Hepatocyte (in vitro differentiated cells): ENCODE results near the gene DAP. TPM values are rescaled to one million over a fixed set of nuclear protein-coding genes. Genes with fewer than 3 reads are reported as not detected.

ENCODE experiments used
- DNase-seq: peaks from one replicate; pipeline ENCODE4 v3.0.0-alpha.2; 2016; ENCODE audit warnings: low spot score
- H2AFZ ChIP-seq: fragments of 200-600 bp; sonication (generic); 2 replicates; pipeline ENCODE4 v1.6.0; 2016; ENCODE audit warnings: antibody characterized with exemption, mild to moderate bottlenecking
- H3K27ac ChIP-seq: fragments of 200-600 bp; sonication (generic); 2 replicates; pipeline ENCODE4 v1.5.1; 2016; ENCODE audit warnings: mild to moderate bottlenecking
- H3K27me3 ChIP-seq: fragments of 200-600 bp; sonication (generic); 2 replicates; pipeline ENCODE4 v1.6.1; 2016
- H3K36me3 ChIP-seq: fragments of 200-600 bp; sonication (generic); replicated peaks from 2 replicates; pipeline ENCODE4 v1.5.1; 2016; ENCODE audit warnings: low read depth; ENCODE audit not compliant: insufficient read depth
- H3K4me1 ChIP-seq: fragments of 200-600 bp; sonication (generic); 2 replicates; pipeline ENCODE4 v1.5.1; 2016; ENCODE audit warnings: mild to moderate bottlenecking, moderate library complexity; ENCODE audit not compliant: insufficient read depth
- H3K4me2 ChIP-seq: fragments of 200-600 bp; sonication (generic); 2 replicates; pipeline ENCODE4 v1.6.0; 2016
- H3K4me3 ChIP-seq: fragments of 200-600 bp; sonication (generic); 2 replicates; pipeline ENCODE4 v1.5.1; 2016; ENCODE audit warnings: mild to moderate bottlenecking
- H3K79me2 ChIP-seq: fragments of 200-600 bp; sonication (generic); 2 replicates; pipeline ENCODE4 v1.6.0; 2017; ENCODE audit warnings: mild to moderate bottlenecking
- H3K9me2 ChIP-seq: fragments of 200-600 bp; sonication (generic); replicated peaks from 2 replicates; pipeline ENCODE4 v1.6.0; 2017; ENCODE audit warnings: mild to moderate bottlenecking; ENCODE audit not compliant: insufficient read depth
- H3K9me3 ChIP-seq: fragments of 200-600 bp; sonication (generic); 2 replicates; pipeline ENCODE4 v1.5.1; 2016; ENCODE audit warnings: low read depth, mild to moderate bottlenecking
- H4K20me1 ChIP-seq: fragments of 200-600 bp; sonication (generic); 2 replicates; pipeline ENCODE4 v1.6.0; 2016; ENCODE audit warnings: mild to moderate bottlenecking; ENCODE audit not compliant: insufficient read depth, poor library complexity, severe bottlenecking
- CTCF ChIP-seq: fragments of 200-600 bp; sonication (generic); IDR thresholded peaks from 2 replicates; pipeline ENCODE4 v1.5.1; 2016; ENCODE audit warnings: antibody characterized with exemption, mild to moderate bottlenecking; ENCODE audit not compliant: poor library complexity
- EZH2 ChIP-seq: fragments of 200-600 bp; sonication (generic); IDR thresholded peaks from 2 replicates; pipeline ENCODE4 v1.6.1; 2016; ENCODE audit warnings: antibody characterized with exemption, mild to moderate bottlenecking, borderline replicate concordance
- EZH2phosphoT487 ChIP-seq: fragments of 200-600 bp; sonication (generic); IDR thresholded peaks from one replicate; pipeline ENCODE4 v1.6.1; 2018; ENCODE audit warnings: antibody characterized with exemption, mild to moderate bottlenecking, low read depth, moderate library complexity; ENCODE audit not compliant: unreplicated experiment, severe bottlenecking
- WGBS: methylation state at CpG from one replicate; pipeline ENCODE4 v1.1.6; 2016; ENCODE audit warnings: low lambda C conversion rate; ENCODE audit errors: missing lambda C conversion rate; 5-methylcytosine and 5-hydroxymethylcytosine counted together
- polyA plus RNA-seq: library from polyadenylated mRNA; unstranded; fragments of >200 nt; fragmentation: Nextera tagmentation; extraction: Ambion mirVana; gene quantifications from 2 replicates; pipeline ENCODE4 v1.2.1, GENCODE V29; 2016
- total RNA-seq: library from RNA; depleted of rRNA; stranded (reverse); fragments of >200 nt; gene quantifications from 2 replicates; pipeline ENCODE4 v1.2.3, GENCODE V29; 2014

DAP gene
- total and polyA plus RNA-seq, 2 experiments from 2014 or later = 74.8 to 196 TPM

- Histone ChIP-seq H3K36me3 (no peaks in the 10 kb centered on the region), H3K79me2 (peaks cover 47% of the 10 kb centered on the region), H3K27me3 (no peaks in the 10 kb centered on the region), H3K27ac (no peak overlapping the region), H3K4me3 (no peak overlapping the region), H3K4me1 (peaks cover 15% of the 10 kb centered on the region), H3K9me2 (no peaks in the 10 kb centered on the region), H3K9me3 (no peaks in the 10 kb centered on the region), H2AFZ (no peak overlapping the region), H3K4me2 (no peak overlapping the region), H4K20me1 (peaks cover 35% of the 10 kb centered on the region)
- DNase-seq = no peak
- WGBS = 93% methylated on average over 7 of the region's 7 CpGs
- TF ChIP-seq EZH2 = no peak
- no peak for TF ChIP-seq EZH2phosphoT487
- no peak for TF ChIP-seq CTCF
These were observed 60.5 kb downstream of the DAP start for GRCh38 chr5:10700516-10700915.

- Histone ChIP-seq H3K4me3 (no peak overlapping the region), H3K9me3 (no peaks in the 10 kb centered on the region), H3K36me3 (no peaks in the 10 kb centered on the region), H4K20me1 (peaks cover 38% of the 10 kb centered on the region), H2AFZ (no peak overlapping the region), H3K4me2 (no peak overlapping the region), H3K9me2 (no peaks in the 10 kb centered on the region), H3K4me1 (peaks cover 15% of the 10 kb centered on the region), H3K79me2 (peaks cover 44% of the 10 kb centered on the region), H3K27ac (no peak overlapping the region), H3K27me3 (no peaks in the 10 kb centered on the region)
- WGBS = 85% methylated on average over 8 of the region's 8 CpGs
- no peak for DNase-seq
- TF ChIP-seq EZH2 (no peak), EZH2phosphoT487 (no peak), CTCF (no peak)
These were observed 61.0 kb downstream of the DAP start for GRCh38 chr5:10699987-10700386.

DNA sequence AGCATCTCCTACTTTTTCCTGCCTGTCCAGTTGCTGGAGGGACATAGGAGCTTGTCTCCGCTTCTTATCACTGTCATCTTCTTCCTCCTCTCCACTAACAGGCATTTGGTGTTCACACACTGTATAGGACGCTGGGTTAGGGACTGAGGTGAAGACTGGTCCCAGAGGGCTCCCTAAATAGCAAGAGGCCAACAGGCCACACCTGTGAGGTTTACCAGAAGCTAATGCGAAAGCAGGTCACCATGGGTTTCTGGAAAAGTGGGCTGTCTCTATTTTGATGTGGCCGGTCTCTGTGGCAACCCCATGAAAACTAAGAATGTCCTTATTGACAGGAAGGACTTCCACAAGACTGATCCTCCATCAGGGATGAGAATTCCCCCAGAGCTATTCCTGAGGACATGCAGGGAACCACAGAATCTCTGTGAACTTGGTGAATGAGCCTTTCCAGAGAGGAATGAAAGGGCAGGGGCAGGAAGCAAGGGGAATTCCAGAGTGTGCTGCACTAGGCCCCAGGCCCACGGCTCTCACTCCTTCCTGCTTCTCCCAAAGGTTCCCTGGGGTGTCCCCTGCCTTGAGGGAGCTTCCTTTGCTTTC, 61.7 kb downstream of the DAP start:
- Histone ChIP-seq H3K36me3 (no peaks in the 10 kb centered on the region), H3K27me3 (no peaks in the 10 kb centered on the region), H4K20me1 (peaks cover 43% of the 10 kb centered on the region), H2AFZ (no peak overlapping the region), H3K9me2 (no peaks in the 10 kb centered on the region), H3K4me3 (no peak overlapping the region), H3K79me2 (peaks cover 48% of the 10 kb centered on the region), H3K9me3 (no peaks in the 10 kb centered on the region), H3K4me1 (peaks cover 15% of the 10 kb centered on the region), H3K27ac (no peak overlapping the region), H3K4me2 (no peak overlapping the region)
- TF ChIP-seq CTCF (no peak), EZH2 (no peak), EZH2phosphoT487 (no peak)
- WGBS = 89% methylated on average over 5 of the region's 5 CpGs
- no peak for DNase-seq
